Tibial nerve (tissue), 4 donors: ENCODE measurements around the gene ARF3. TPM values are rescaled to one million over a fixed set of nuclear protein-coding genes. Genes with fewer than 3 reads are reported as not detected.

Source experiments
- DNase-seq, 2 donors: peaks; one replicate each; pipeline ENCODE4 v3.0.0-alpha.2; 2019; ENCODE audit warnings: low spot score in 2 of 2
- H3K27ac ChIP-seq, 4 donors: fragments of 200-600 bp; sonication (generic) in 3 of 4; one replicate each; pipeline ENCODE4 v1.5.1; 2017 to 2019; ENCODE audit warnings: mild to moderate bottlenecking in 1 of 4
- H3K27me3 ChIP-seq, 2 donors: fragments of 200-600 bp; sonication (generic) in 1 of 2; one replicate each; pipeline versions ENCODE4 v1.5.1 to v1.6.0; 2017 to 2019
- H3K36me3 ChIP-seq, 3 donors: fragments of 200-600 bp; sonication (generic); one replicate each; pipeline ENCODE4 v1.5.1; 2018 to 2019
- H3K4me1 ChIP-seq, 4 donors: fragments of 200-600 bp; sonication (generic) in 3 of 4; one replicate each; pipeline ENCODE4 v1.5.1; 2017 to 2019
- H3K4me3 ChIP-seq, 4 donors: fragments of 200-600 bp; sonication (generic) in 3 of 4; one replicate each; pipeline ENCODE4 v1.5.1; 2017 to 2019; ENCODE audit warnings: mild to moderate bottlenecking in 1 of 4, moderate library complexity in 1 of 4
- H3K9me3 ChIP-seq, 4 donors: fragments of 200-600 bp; sonication (generic) in 3 of 4; one replicate each; pipeline ENCODE4 v1.5.1; 2017 to 2019
- CTCF ChIP-seq, 5 experiments: fragments of 200-600 bp in 3 of 5; fragments of 450-650 bp in 2 of 5; sonication (generic) in 3 of 5; IDR thresholded peaks; one replicate each; pipeline ENCODE4 v1.5.1; 2016 to 2019; ENCODE audit warnings: antibody characterized with exemption in 5 of 5, mild to moderate bottlenecking in 3 of 5, moderate library complexity in 2 of 5
- EP300 ChIP-seq, 2 donors: sonication (generic); formaldehyde crosslinking; IDR thresholded peaks; one replicate each; pipeline ENCODE4 v1.6.1; 2017; ENCODE audit warnings: antibody characterized with exemption in 2 of 2, mild to moderate bottlenecking in 1 of 2
- POLR2A ChIP-seq, 2 donors: fragments of 450-650 bp; IDR thresholded peaks; one replicate each; pipeline ENCODE4 v1.6.1; 2017; ENCODE audit warnings: antibody characterized with exemption in 2 of 2, mild to moderate bottlenecking in 2 of 2, moderate library complexity in 2 of 2
- WGBS, 2 donors: methylation state at CpG; one replicate each; pipeline ENCODE4 v1.1.5; 2018; 5-methylcytosine and 5-hydroxymethylcytosine counted together
- total RNA-seq, 4 donors: library from RNA; depleted of rRNA; stranded (reverse); fragments of >200 nt; gene quantifications; one replicate each; pipeline ENCODE4 v1.1.0, GENCODE V29; 2016

ARF3 gene
- total RNA-seq: 10 to 100 TPM; 45.3 to 55.2 (median 49.3) TPM

- peak in 1 of 2 donors; percentile 77 for TF ChIP-seq EP300 (IDR thresholded peaks at IDR 0.05)
- peak in 1 of 2 donors; percentile 30 for TF ChIP-seq POLR2A (IDR thresholded peaks at IDR 0.05)
- peak in 1 of 5 experiments; percentile 19 for TF ChIP-seq CTCF (IDR thresholded peaks at IDR 0.05)
- H3K27ac ChIP-seq: peak within 1 kb of the TSS in 3 of 4 donors; percentile 83 to 88 (median 86)
- DNase-seq: peak; percentile 82 to 87
- H3K9me3 ChIP-seq: no peaks in the 10 kb centered on the region
- WGBS, 2 donors: 0 to 1% methylated on average over 54 of the region's 58 CpGs
- peak within 1 kb of the TSS; percentile 82 to 93 (median 90) for H3K4me3 ChIP-seq
- no peaks in the 10 kb centered on the region for H3K27me3 ChIP-seq
- H3K4me1 ChIP-seq: peaks cover 0 to 30% (median 15%) of the 10 kb centered on the region in 4 donors
- H3K36me3 ChIP-seq: peaks cover 0 to 4% (median 0%) of the 10 kb centered on the region in 3 donors
Measured at GRCh38 chr12:48957141-48958048, at the start of gene ARF3. ARF3 (minus strand) TSS chr12:48957487; CDS start chr12:48941095, 16,392 bp downstream.

GRCh38 chr12:49000346-49000745 is 43.1 kb upstream of the ARF3 start:
- Histone ChIP-seq H3K27ac (no peak overlapping the region), H3K4me1 (peaks cover 0 to 48% (median 34%) of the 10 kb centered on the region in 4 donors), H3K36me3 (peaks cover 0 to 51% (median 12%) of the 10 kb centered on the region in 3 donors), H3K27me3 (peaks cover 0 to 78% of the 10 kb centered on the region in 2 donors), H3K4me3 (no peak overlapping the region), H3K9me3 (no peaks in the 10 kb centered on the region)
- WGBS, 2 donors: 77 to 97% methylated on average over 2 of the region's 2 CpGs
- TF ChIP-seq EP300 (IDR thresholded peaks at IDR 0.05) (no peak), POLR2A (IDR thresholded peaks at IDR 0.05) (no peak), CTCF (IDR thresholded peaks at IDR 0.05) (no peak)
- no peak for DNase-seq

DNA sequence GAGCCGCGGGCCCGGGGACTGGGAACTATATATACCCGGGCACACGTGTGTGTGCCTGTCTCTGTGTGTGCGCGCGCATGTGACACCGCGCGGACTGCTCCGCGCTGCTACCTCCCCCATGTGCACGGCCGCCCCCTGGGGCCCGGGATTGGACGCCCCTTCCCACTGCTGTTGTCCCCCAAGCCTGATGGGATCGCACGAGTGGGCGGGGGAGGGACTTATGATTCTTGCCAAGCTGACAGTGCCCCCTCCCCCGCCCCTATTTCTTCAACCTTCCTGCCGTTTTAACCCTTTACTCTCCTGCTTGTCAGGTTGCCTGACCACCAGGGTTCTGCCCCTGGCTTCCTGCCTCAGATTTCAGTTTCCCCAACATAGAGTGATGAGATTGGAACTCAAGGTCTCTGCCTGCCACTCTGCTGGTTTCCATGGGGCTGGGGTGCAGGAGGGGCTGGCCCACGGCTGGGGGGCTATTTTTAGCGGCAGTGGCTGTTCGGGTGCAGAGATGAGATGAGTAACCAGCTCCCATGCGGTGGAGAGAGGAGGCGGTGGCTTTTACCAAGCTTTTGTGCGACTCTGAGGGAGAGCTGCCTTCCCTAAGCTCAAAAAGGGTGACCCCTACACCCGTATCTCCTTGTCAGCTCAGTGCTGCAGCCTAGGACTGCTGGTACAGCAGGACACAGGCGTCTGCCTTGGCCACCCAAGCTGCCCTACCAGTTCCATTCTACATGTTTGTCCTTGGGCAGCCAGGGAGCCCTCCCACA is 42.3 kb upstream of the ARF3 start, which contains the start of gene DDN:
Gene DDN (minus strand): TSS at position 5 of the 761 bp plus-strand sequence. CDS start 88 bp downstream, outside the sequence.
- Histone ChIP-seq H3K4me1 (peaks cover 0 to 56% (median 35%) of the 10 kb centered on the region in 4 donors), H3K9me3 (no peaks in the 10 kb centered on the region), H3K27me3 (peaks cover 0 to 84% of the 10 kb centered on the region in 2 donors), H3K27ac (no peak within 1 kb of the TSS), H3K4me3 (peak within 1 kb of the TSS; percentile 18 to 58 (median 34)), H3K36me3 (peaks cover 0 to 43% (median 12%) of the 10 kb centered on the region in 3 donors)
- WGBS, 2 donors: 1 to 6% methylated on average over 23 to 26 of the region's 30 CpGs
- no peak for DNase-seq
- TF ChIP-seq POLR2A (IDR thresholded peaks at IDR 0.05) (no peak), EP300 (IDR thresholded peaks at IDR 0.05) (no peak), CTCF (IDR thresholded peaks at IDR 0.05) (no peak)

DNA sequence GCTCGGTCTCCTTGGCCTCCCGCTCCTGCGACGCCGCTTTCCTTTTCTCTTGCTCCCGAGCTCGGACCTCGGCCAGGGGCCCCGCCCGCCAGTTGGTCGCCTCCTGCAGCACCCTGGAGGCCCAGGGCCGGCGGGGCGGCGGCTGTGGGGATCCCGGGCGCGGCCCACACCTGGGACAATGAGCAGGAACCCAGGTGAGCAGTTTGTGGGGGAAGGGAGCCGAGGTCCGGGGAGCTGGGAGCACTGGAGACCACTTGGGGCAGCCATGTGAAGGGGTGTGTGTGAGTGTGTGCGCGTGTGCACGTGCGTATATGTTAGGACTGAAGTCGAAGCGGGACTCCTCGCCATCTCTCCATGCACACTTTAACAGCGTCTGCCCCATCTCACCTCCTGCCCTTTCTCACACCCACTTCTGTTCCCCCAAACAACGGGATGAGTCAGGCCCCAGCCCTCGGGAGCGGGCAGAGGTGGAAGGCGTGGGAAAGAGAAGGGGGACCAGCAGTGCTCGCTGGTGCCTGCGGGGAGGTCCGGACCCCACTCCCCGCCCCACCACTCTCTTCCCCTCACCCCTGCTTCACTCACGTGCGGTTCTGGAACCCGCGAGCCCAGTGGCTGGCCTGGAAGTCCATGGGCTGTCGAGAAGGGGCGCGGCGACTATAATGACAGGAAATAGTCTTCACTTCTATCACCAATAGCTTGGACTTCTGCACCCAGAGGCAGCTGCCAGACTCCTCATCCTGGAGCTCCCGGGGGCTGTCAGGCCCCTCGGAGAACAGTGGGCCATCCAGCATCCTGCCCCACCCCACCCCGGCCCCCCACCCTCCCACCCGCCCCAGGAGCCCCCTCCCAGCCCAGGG is 41.4 kb upstream of the ARF3 start:
- Histone ChIP-seq H3K4me1 (peaks cover 0 to 58% (median 35%) of the 10 kb centered on the region in 4 donors), H3K36me3 (peaks cover 0 to 35% (median 4%) of the 10 kb centered on the region in 3 donors), H3K9me3 (no peaks in the 10 kb centered on the region), H3K4me3 (peak overlapping the region; percentile 18 to 58 (median 34)), H3K27me3 (peaks cover 0 to 89% of the 10 kb centered on the region in 2 donors), H3K27ac (no peak overlapping the region)
- TF ChIP-seq POLR2A (IDR thresholded peaks at IDR 0.05): no peak
- TF ChIP-seq CTCF (IDR thresholded peaks at IDR 0.05): no peak
- TF ChIP-seq EP300 (IDR thresholded peaks at IDR 0.05): no peak
- no peak for DNase-seq
- WGBS, 2 donors: 2% methylated on average over 29 to 44 of the region's 48 CpGs
